H1 (cell line): ENCODE measurements around the gene WASL. TPM values are rescaled to one million over a fixed set of nuclear protein-coding genes. Genes with fewer than 3 reads are reported as not detected.

Source experiments
- CTCF ChIP-seq, 3 experiments: IDR thresholded peaks; 1 replicate in 2 of 3; 2 replicates in 1 of 3; pipeline versions ENCODE4 v1.5.1 to v1.6.1; 2011; ENCODE audit warnings: low read length in 3 of 3, mild to moderate bottlenecking in 3 of 3, inconsistent platforms in 2 of 3, low read depth in 1 of 3, moderate library complexity in 1 of 3; ENCODE audit not compliant: insufficient read depth in 1 of 3; ENCODE audit errors: control extremely low read depth in 1 of 3
- polyA plus RNA-seq, 7 experiments: library from polyadenylated mRNA; depleted of rRNA in 3 of 7; stranded (reverse) in 5 of 7; unstranded in 2 of 7; fragments of >200 nt in 5 of 7; fragments of 200-250 nt in 2 of 7; gene quantifications; 1 replicate in 5 of 7; 2 replicates in 1 of 7; 4 replicates in 1 of 7; pipeline versions ENCODE4 v1.2.1 to v1.2.3, GENCODE V29; 2011 to 2013; ENCODE audit warnings: missing spikeins in 2 of 7, mixed read lengths in 2 of 7
- total RNA-seq: library from RNA; stranded (reverse); fragmentation: NEBNext Ultra II Directional; extraction: Animal tissue kit (Norgen Biotek cat#: 25700); gene quantifications from 2 replicates; pipeline ENCODE4 v1.2.1, GENCODE V29; 2021

The WASL gene
- total and polyA plus RNA-seq, 2 of the 8 experiments (the other 6 are each of a cell fraction or from before 2014, with no cell fraction given) = 7.7 to 38.9 TPM

- no peak for TF ChIP-seq CTCF (IDR thresholded peaks at IDR 0.05; ENCODE audit: control extremely low read depth in 1 of 3, insufficient read depth in 1 of 3, low read depth in 1 of 3, low read length in 3 of 3)
Measured at GRCh38 chr7:123666492-123666891, 82.3 kb downstream of the WASL start (continued).
